Trophoblast cell (in vitro differentiated cells and primary cell): ENCODE measurements around the gene PPARD.

Experiments used
- DNase-seq, 2 donors: peaks; one replicate each; pipeline ENCODE4 v3.0.0-alpha.2; 2016
- H2AFZ ChIP-seq: 2 replicates; pipeline ENCODE4 v1.6.1; 2013; ENCODE audit warnings: low read length, moderate library complexity, mild to moderate bottlenecking; ENCODE audit not compliant: insufficient read depth, poor library complexity
- H2AK5ac ChIP-seq: 2 replicates; pipeline ENCODE4 v1.6.1; 2013; ENCODE audit warnings: mild to moderate bottlenecking, low read length
- H2BK120ac ChIP-seq: 2 replicates; pipeline ENCODE4 v1.6.1; 2013; ENCODE audit warnings: low read length, mild to moderate bottlenecking, moderate library complexity; ENCODE audit not compliant: insufficient read depth, poor library complexity
- H2BK12ac ChIP-seq: 2 replicates; pipeline ENCODE4 v1.6.1; 2013; ENCODE audit warnings: mild to moderate bottlenecking, low read length, moderate library complexity
- H2BK5ac ChIP-seq: 2 replicates; pipeline ENCODE4 v1.6.1; 2013; ENCODE audit warnings: low read length, low read depth, moderate library complexity, mild to moderate bottlenecking; ENCODE audit not compliant: poor library complexity
- H3K14ac ChIP-seq: 2 replicates; pipeline ENCODE4 v1.6.1; 2013; ENCODE audit warnings: mild to moderate bottlenecking, low read length
- H3K18ac ChIP-seq: 2 replicates; pipeline ENCODE4 v1.6.1; 2013; ENCODE audit warnings: mild to moderate bottlenecking, low read length
- H3K23ac ChIP-seq: 2 replicates; pipeline ENCODE4 v1.6.1; 2013; ENCODE audit warnings: low read length
- H3K27ac ChIP-seq: 2 replicates; pipeline ENCODE4 v1.5.1; 2013; ENCODE audit warnings: low read depth, mild to moderate bottlenecking, inconsistent platforms, low read length, moderate library complexity
- H3K27me3 ChIP-seq: 2 replicates; pipeline ENCODE4 v1.6.1; 2013; ENCODE audit warnings: inconsistent platforms, mild to moderate bottlenecking, low read length, moderate library complexity; ENCODE audit not compliant: insufficient read depth
- H3K36me3 ChIP-seq, 2 experiments: 1 replicate in 1 of 2; 2 replicates in 1 of 2; pipeline ENCODE4 v1.6.1; 2013; ENCODE audit warnings: low read length in 2 of 2, mild to moderate bottlenecking in 2 of 2, moderate library complexity in 1 of 2; ENCODE audit not compliant: insufficient read depth in 2 of 2, control insufficient read depth in 1 of 2
- H3K4ac ChIP-seq: 2 replicates; pipeline ENCODE4 v1.6.1; 2013; ENCODE audit warnings: low read depth, mild to moderate bottlenecking, low read length, moderate library complexity
- H3K4me1 ChIP-seq, 2 experiments: 1 replicate in 1 of 2; 2 replicates in 1 of 2; pipeline ENCODE4 v1.6.1; 2013; ENCODE audit warnings: low read length in 2 of 2, mild to moderate bottlenecking in 2 of 2, moderate library complexity in 1 of 2; ENCODE audit not compliant: insufficient read depth in 2 of 2, control insufficient read depth in 1 of 2
- H3K4me2 ChIP-seq: 2 replicates; pipeline ENCODE4 v1.6.1; 2013; ENCODE audit warnings: inconsistent platforms, mild to moderate bottlenecking, low read length, moderate library complexity
- H3K4me3 ChIP-seq: 2 replicates; pipeline ENCODE4 v1.5.1; 2013; ENCODE audit warnings: mild to moderate bottlenecking, low read depth, low read length, inconsistent platforms
- H3K79me1 ChIP-seq: one replicate; pipeline ENCODE4 v1.6.1; 2013; ENCODE audit warnings: low read length
- H3K79me2 ChIP-seq: 2 replicates; pipeline ENCODE4 v1.6.1; 2013; ENCODE audit warnings: low read length, mild to moderate bottlenecking; ENCODE audit not compliant: control insufficient read depth, insufficient read depth, poor library complexity
- H3K9ac ChIP-seq: 2 replicates; pipeline ENCODE4 v1.6.1; 2013; ENCODE audit warnings: mild to moderate bottlenecking, low read length
- H3K9me3 ChIP-seq: 2 replicates; pipeline ENCODE4 v1.6.1; 2013; ENCODE audit warnings: low read depth, mild to moderate bottlenecking, control low read depth, inconsistent platforms, low read length; ENCODE audit not compliant: insufficient read depth
- H4K12ac ChIP-seq: 2 replicates; pipeline ENCODE4 v1.6.1; 2013; ENCODE audit warnings: low read depth, mild to moderate bottlenecking, low read length, moderate library complexity
- H4K8ac ChIP-seq: 2 replicates; pipeline ENCODE4 v1.6.1; 2013; ENCODE audit warnings: low read depth, mild to moderate bottlenecking, low read length, moderate library complexity
- H4K91ac ChIP-seq: one replicate; pipeline ENCODE4 v1.6.1; 2013; ENCODE audit warnings: low read depth, mild to moderate bottlenecking, low read length, moderate library complexity
- WGBS: extraction: QIAGEN DNeasy Blood & Tissue Kit; methylation state at CpG from one replicate; pipeline ENCODE4 v1.1.7; 2013; ENCODE audit warnings: missing lambda C conversion rate; ENCODE audit not compliant: insufficient read length, insufficient coverage; ENCODE audit errors: extremely low coverage; 5-methylcytosine and 5-hydroxymethylcytosine counted together

Gene PPARD

DNA sequence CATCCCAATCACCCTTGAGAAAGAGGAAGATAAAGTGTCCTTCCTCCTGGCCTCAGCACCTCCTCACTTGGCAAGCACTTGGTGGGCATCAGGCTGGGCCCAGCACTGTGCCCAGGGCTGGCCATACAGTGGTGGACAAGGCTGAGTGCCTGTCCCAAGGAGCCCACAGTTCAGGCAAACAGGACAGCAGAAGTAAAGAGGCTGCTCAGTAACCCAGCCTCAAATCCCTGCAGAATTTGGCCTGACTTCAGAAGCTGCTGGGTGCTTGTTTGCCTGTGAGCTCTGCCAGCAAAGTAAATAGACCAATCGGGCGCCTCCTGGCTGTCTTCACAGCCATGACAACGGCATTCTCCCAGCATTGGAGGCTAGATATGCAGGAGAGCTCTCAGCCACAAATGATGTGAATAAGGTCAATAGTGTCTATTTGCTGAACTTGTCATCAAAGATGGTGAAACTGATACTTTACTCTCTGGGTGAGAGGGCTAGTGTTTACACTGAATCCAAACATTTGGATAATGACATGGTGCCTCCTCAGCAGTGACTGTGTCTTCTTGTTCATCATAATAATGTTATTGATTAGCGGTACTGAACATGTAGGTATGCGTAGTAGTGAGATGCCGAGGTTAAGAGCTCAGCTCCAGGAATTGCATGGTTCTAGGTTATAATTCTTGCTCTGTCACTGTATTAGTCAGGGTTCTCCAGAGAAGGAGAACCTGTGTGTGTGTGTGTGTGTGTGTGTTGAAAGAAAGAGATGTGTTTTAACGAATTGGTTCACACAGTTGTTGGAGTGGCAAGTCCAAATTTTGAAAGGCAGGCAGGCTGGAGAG lies 72.9 kb downstream of the PPARD start:
- H4K12ac ChIP-seq, result no peak overlapping the region
- no peak overlapping the region for H4K91ac ChIP-seq
- H2BK12ac ChIP-seq, result no peak overlapping the region
- no peaks in the 10 kb centered on the region for H3K4me1 ChIP-seq
- H4K8ac ChIP-seq, result no peak overlapping the region
- H3K9ac ChIP-seq, result no peak overlapping the region
- H3K4me2 ChIP-seq, result no peak overlapping the region
- no CpG with 5 or more reads among the region's 7 CpGs for WGBS
- H3K9me3 ChIP-seq, result peaks cover 2% of the 10 kb centered on the region
- no peak overlapping the region for H3K27ac ChIP-seq
- DNase-seq, result peak; percentile 72 to 82
- no peak overlapping the region for H3K4me3 ChIP-seq
- H3K36me3 ChIP-seq, result peaks cover 27 to 36% of the 10 kb centered on the region in 2 experiments
- no peak overlapping the region for H2AK5ac ChIP-seq
- H3K23ac ChIP-seq, result no peak overlapping the region
- H3K79me2 ChIP-seq, result no peaks in the 10 kb centered on the region
- H3K4ac ChIP-seq, result no peak overlapping the region
- H3K27me3 ChIP-seq, result no peaks in the 10 kb centered on the region
- H3K18ac ChIP-seq, result no peak overlapping the region
- no peaks in the 10 kb centered on the region for H3K79me1 ChIP-seq
- no peak overlapping the region for H2BK120ac ChIP-seq
- H3K14ac ChIP-seq, result no peak overlapping the region
- H2AFZ ChIP-seq, result no peak overlapping the region
- H2BK5ac ChIP-seq, result no peak overlapping the region

GRCh38 chr6:35417979-35418661 lies 75.8 kb downstream of the PPARD start:
- H3K4me2 ChIP-seq, result no peak overlapping the region
- H4K91ac ChIP-seq, result no peak overlapping the region
- H3K27me3 ChIP-seq, result no peaks in the 10 kb centered on the region
- no peak overlapping the region for H3K18ac ChIP-seq
- H3K4ac ChIP-seq, result no peak overlapping the region
- no peak overlapping the region for H2BK5ac ChIP-seq
- no CpG with 5 or more reads among the region's 14 CpGs for WGBS
- H4K8ac ChIP-seq, result no peak overlapping the region
- no peak overlapping the region for H3K27ac ChIP-seq
- no peaks in the 10 kb centered on the region for H3K4me1 ChIP-seq
- peaks cover 2% of the 10 kb centered on the region for H3K9me3 ChIP-seq
- no peak overlapping the region for H3K9ac ChIP-seq
- no peak overlapping the region for H3K23ac ChIP-seq
- no peak overlapping the region for H3K14ac ChIP-seq
- H3K79me1 ChIP-seq, result no peaks in the 10 kb centered on the region
- DNase-seq, result no peak
- H3K79me2 ChIP-seq, result no peaks in the 10 kb centered on the region
- H3K4me3 ChIP-seq, result no peak overlapping the region
- H2BK120ac ChIP-seq, result no peak overlapping the region
- H2BK12ac ChIP-seq, result no peak overlapping the region
- H4K12ac ChIP-seq, result no peak overlapping the region
- H2AK5ac ChIP-seq, result no peak overlapping the region
- peaks cover 22 to 25% of the 10 kb centered on the region in 2 experiments for H3K36me3 ChIP-seq
- H2AFZ ChIP-seq, result no peak overlapping the region

- Histone ChIP-seq H2AK5ac (no peak overlapping the region), H3K9me3 (peaks cover 2% of the 10 kb centered on the region), H3K4me1 (no peaks in the 10 kb centered on the region), H4K8ac (no peak overlapping the region), H3K4me3 (no peak overlapping the region), H3K79me2 (no peaks in the 10 kb centered on the region), H4K12ac (no peak overlapping the region), H3K79me1 (no peaks in the 10 kb centered on the region), H2BK12ac (no peak overlapping the region), H3K23ac (no peak overlapping the region), H3K27ac (no peak overlapping the region), H3K27me3 (no peaks in the 10 kb centered on the region), H4K91ac (no peak overlapping the region), H3K9ac (no peak overlapping the region), H3K18ac (no peak overlapping the region), H2AFZ (no peak overlapping the region), H2BK120ac (no peak overlapping the region), H3K14ac (no peak overlapping the region), H3K4me2 (no peak overlapping the region), H2BK5ac (no peak overlapping the region), H3K4ac (no peak overlapping the region), H3K36me3 (peaks cover 30 to 35% of the 10 kb centered on the region in 2 experiments)
- WGBS, result no CpG with 5 or more reads among the region's 5 CpGs
- no peak for DNase-seq
Observed at GRCh38 chr6:35419417-35419816, 77.1 kb downstream of the PPARD start.

GRCh38 chr6:35419961-35420360 lies 77.6 kb downstream of the PPARD start:
- Histone ChIP-seq H3K79me2 (no peaks in the 10 kb centered on the region), H3K27ac (no peak overlapping the region), H3K9ac (no peak overlapping the region), H2AK5ac (no peak overlapping the region), H3K79me1 (no peaks in the 10 kb centered on the region), H3K4me3 (no peak overlapping the region), H4K91ac (no peak overlapping the region), H3K18ac (no peak overlapping the region), H3K23ac (no peak overlapping the region), H3K14ac (no peak overlapping the region), H3K36me3 (peaks cover 34 to 37% of the 10 kb centered on the region in 2 experiments), H4K12ac (no peak overlapping the region), H2BK5ac (no peak overlapping the region), H2BK12ac (no peak overlapping the region), H4K8ac (no peak overlapping the region), H2BK120ac (no peak overlapping the region), H3K27me3 (no peaks in the 10 kb centered on the region), H2AFZ (no peak overlapping the region), H3K9me3 (peaks cover 2% of the 10 kb centered on the region), H3K4me1 (no peaks in the 10 kb centered on the region), H3K4me2 (no peak overlapping the region), H3K4ac (no peak overlapping the region)
- DNase-seq, result no peak
- no CpG with 5 or more reads among the region's 14 CpGs for WGBS
